Hematopoietic multipotent progenitor cell treated with erythropoietin and hydrocortisone succinate and interleukin-3 and kit ligand, for 6 days (in vitro differentiated cells): ENCODE results near the gene WDR93.
A peak's percentile ranks its signal among the peaks of the same experiment; 100 is the strongest.
"Not testable (repeated sequence)": the region's sequence is repeated elsewhere in the genome, so short reads cannot be mapped to it uniquely, and the experiment has no call there.

Source experiments
- DNase-seq: peaks from one replicate; pipeline ENCODE4 v3.0.0-alpha.2; 2015

The WDR93 gene

GRCh38 chr15:89775815-89776214 lies 85.2 kb downstream of the WDR93 start:
- no peak for DNase-seq

- peak; percentile 83 for DNase-seq
These were observed 85.9 kb downstream of the WDR93 start, which contains the start of gene MESP2 for GRCh38 chr15:89776274-89777072. TSS of gene MESP2 (plus strand) at chr15:89776332. CDS start at chr15:89776358, 26 bp downstream.

GRCh38 chr15:89777073-89777751 lies 86.6 kb downstream of the WDR93 start:
- DNase-seq, result peak; percentile 31

GRCh38 chr15:89777782-89778380 lies 87.3 kb downstream of the WDR93 start:
- peak; percentile 35 for DNase-seq

GRCh38 chr15:89778861-89779260 lies 88.2 kb downstream of the WDR93 start:
- DNase-seq, result no peak

- DNase-seq, result no peak
These were observed 90.0 kb downstream of the WDR93 start for GRCh38 chr15:89780601-89781000.

- DNase-seq, result peak; percentile 51
These were observed 90.4 kb downstream of the WDR93 start for GRCh38 chr15:89781055-89781454.

GRCh38 chr15:89781891-89782618 lies 91.4 kb downstream of the WDR93 start:
- DNase-seq, result no peak

- not testable (repeated sequence) for DNase-seq
These were observed 92.0 kb downstream of the WDR93 start for GRCh38 chr15:89782619-89782950.

- peak; percentile 80 for DNase-seq
These were observed 92.7 kb downstream of the WDR93 start for GRCh38 chr15:89783111-89783860.

GRCh38 chr15:89783861-89784685 lies 93.5 kb downstream of the WDR93 start:
- DNase-seq, result no peak

GRCh38 chr15:89784686-89784960 lies 94.0 kb downstream of the WDR93 start:
- DNase-seq, result no peak

GRCh38 chr15:89785064-89785773 lies 94.6 kb downstream of the WDR93 start:
- DNase-seq, result no peak

GRCh38 chr15:89785774-89786140 lies 95.1 kb downstream of the WDR93 start:
- DNase-seq, result no peak

- no peak for DNase-seq
These were observed 97.3 kb downstream of the WDR93 start for GRCh38 chr15:89787944-89788343.

GRCh38 chr15:89788585-89788984 lies 98.0 kb downstream of the WDR93 start:
- DNase-seq, result not testable (repeated sequence)

- DNase-seq, result no peak
These were observed 99.6 kb downstream of the WDR93 start for GRCh38 chr15:89790206-89790605.

- DNase-seq, result no peak
These were observed 100.0 kb downstream of the WDR93 start for GRCh38 chr15:89790661-89791060.

GRCh38 chr15:89792106-89792805 lies 101.6 kb downstream of the WDR93 start:
- DNase-seq, result no peak
